Caco-2 (cell line): ENCODE measurements around the gene DDR2. TPM values are rescaled to one million over a fixed set of nuclear protein-coding genes. Genes with fewer than 3 reads are reported as not detected.

Experiments used
- BruUV-seq: library from RNA; stranded (reverse); fragments of 400-500 nt; replicated peaks from 2 replicates; lab custom pipeline; 2021; lab: Mats Ljungman, UMichigan
- CTCF ChIA-PET: fragments of 300-600 bp; sonication (Branson Sonifier 250); formaldehyde crosslinking; loops from one replicate; lab custom pipeline; 2022; ENCODE audit warnings: antibody characterized with exemption; lab: Charles Lee
- POLR2A ChIA-PET: fragments of 300-600 bp; sonication (Branson Sonifier 250); formaldehyde crosslinking; loops from one replicate; lab custom pipeline; 2022; ENCODE audit warnings: antibody characterized with exemption; lab: Charles Lee
- DNase-seq, 2 experiments: peaks; one replicate each; pipeline versions ENCODE4 v3.0.0 to v3.0.0-alpha.2; 2020 to 2022
- H3K27me3 ChIP-seq: replicated peaks from 2 replicates; pipeline ENCODE4 v1.6.0; 2011; ENCODE audit warnings: low read length; ENCODE audit not compliant: control insufficient read depth, insufficient read depth
- H3K36me3 ChIP-seq: 2 replicates; pipeline ENCODE4 v1.5.1; 2011; ENCODE audit warnings: low read length; ENCODE audit not compliant: control insufficient read depth, insufficient read depth
- H3K4me1 ChIP-seq: fragments of 250-450 bp; sonication (Bioruptor Pico); 2 replicates; pipeline ENCODE4 v1.5.1; 2020; ENCODE audit warnings: mild to moderate bottlenecking
- H3K4me3 ChIP-seq: 2 replicates; pipeline ENCODE4 v1.5.1; 2011; ENCODE audit warnings: low read depth, mild to moderate bottlenecking, control low read depth, low read length
- H3K9me3 ChIP-seq: fragments of 250-450 bp; sonication (Bioruptor Pico); 2 replicates; pipeline ENCODE4 v1.5.1; 2020; ENCODE audit warnings: mild to moderate bottlenecking, moderate library complexity
- H3K27ac Mint-ChIP-seq: one replicate; pipeline ENCODE4 v1.8.0; 2022; ENCODE audit warnings: mixed read lengths; ENCODE audit not compliant: unreplicated experiment
- H3K27me3 Mint-ChIP-seq: one replicate; pipeline ENCODE4 v1.8.0; 2022; ENCODE audit warnings: mixed read lengths; ENCODE audit not compliant: insufficient read depth, unreplicated experiment
- H3K36me3 Mint-ChIP-seq: one replicate; pipeline ENCODE4 v1.8.0; 2022; ENCODE audit warnings: mild to moderate bottlenecking, mixed read lengths; ENCODE audit not compliant: insufficient read depth, unreplicated experiment
- H3K4me1 Mint-ChIP-seq: one replicate; pipeline ENCODE4 v1.8.0; 2022; ENCODE audit warnings: low read depth, mixed read lengths; ENCODE audit not compliant: unreplicated experiment
- H3K4me3 Mint-ChIP-seq: one replicate; pipeline ENCODE4 v1.8.0; 2022; ENCODE audit warnings: mild to moderate bottlenecking, moderate library complexity, mixed read lengths; ENCODE audit not compliant: unreplicated experiment
- H3K9me3 Mint-ChIP-seq: one replicate; pipeline ENCODE4 v1.8.0; 2022; ENCODE audit warnings: mixed read lengths; ENCODE audit not compliant: unreplicated experiment
- CTCF ChIP-seq, 2 experiments: fragments of 200-600 bp in 1 of 2; IDR thresholded peaks; 1 replicate in 1 of 2; 2 replicates in 1 of 2; pipeline versions ENCODE4 v1.5.1 to v1.8.0; 2011 to 2022; ENCODE audit warnings: antibody characterized with exemption in 1 of 2, control low read depth in 1 of 2, inconsistent platforms in 1 of 2, low read depth in 1 of 2, low read length in 1 of 2, mild to moderate bottlenecking in 1 of 2, moderate library complexity in 1 of 2; ENCODE audit not compliant: insufficient read depth in 1 of 2, severe bottlenecking in 1 of 2, unreplicated experiment in 1 of 2
- intact Hi-C: fragments of 100-400 bp; cut with micrococcal nuclease; formaldehyde crosslinking; loops from one replicate; pipeline ENCODE4 v1.10.0; 2022; ENCODE audit not compliant: unreplicated experiment
- total RNA-seq: library from RNA; stranded (reverse); gene quantifications from 2 replicates; pipeline ENCODE4 v1.2.3, GENCODE V29; 2022

Gene DDR2
- total RNA-seq, 1 experiment from 2014 or later = 0.73 TPM

GRCh38 chr1:162709870-162710269 is 77.6 kb downstream of the DDR2 start:
- intact Hi-C loops = no loop called here
- DNase-seq = no peak
- H3K36me3 Mint-ChIP-seq = no peaks in the 10 kb centered on the region
- no TSS peak for BruUV-seq
- no peak overlapping the region for H3K4me3 Mint-ChIP-seq
- Histone ChIP-seq H3K36me3 (no peaks in the 10 kb centered on the region), H3K4me3 (no peak overlapping the region), H3K27me3 (no peaks in the 10 kb centered on the region), H3K9me3 (no peaks in the 10 kb centered on the region), H3K4me1 (no peaks in the 10 kb centered on the region)
- no peak overlapping the region for H3K27ac Mint-ChIP-seq
- ChIA-PET POLR2A (no interaction called here), CTCF (no interaction called here)
- no peaks in the 10 kb centered on the region for H3K9me3 Mint-ChIP-seq
- H3K4me1 Mint-ChIP-seq = no peaks in the 10 kb centered on the region
- no peak for TF ChIP-seq CTCF (IDR thresholded peaks at IDR 0.05; ENCODE audit: insufficient read depth in 1 of 2, low read depth in 1 of 2, low read length in 1 of 2, severe bottlenecking in 1 of 2, unreplicated experiment in 1 of 2)
- no peaks in the 10 kb centered on the region for H3K27me3 Mint-ChIP-seq

- no peaks in the 10 kb centered on the region for H3K4me1 Mint-ChIP-seq
- Histone ChIP-seq H3K9me3 (no peaks in the 10 kb centered on the region), H3K4me1 (no peaks in the 10 kb centered on the region), H3K27me3 (no peaks in the 10 kb centered on the region), H3K36me3 (no peaks in the 10 kb centered on the region), H3K4me3 (no peak overlapping the region)
- H3K4me3 Mint-ChIP-seq = no peak overlapping the region
- intact Hi-C loops = no loop called here
- BruUV-seq = no TSS peak
- no peak for DNase-seq
- H3K9me3 Mint-ChIP-seq = no peaks in the 10 kb centered on the region
- H3K36me3 Mint-ChIP-seq = no peaks in the 10 kb centered on the region
- ChIA-PET POLR2A (no interaction called here), CTCF (interaction anchor here (0.7 kb wide), 1 partner anchor 79 kb away, joined by 5 read pairs; no protein-coding TSS in a partner anchor)
- H3K27ac Mint-ChIP-seq = no peak overlapping the region
- H3K27me3 Mint-ChIP-seq = peaks cover 3% of the 10 kb centered on the region
- no peak for TF ChIP-seq CTCF (IDR thresholded peaks at IDR 0.05; ENCODE audit: insufficient read depth in 1 of 2, low read depth in 1 of 2, low read length in 1 of 2, severe bottlenecking in 1 of 2, unreplicated experiment in 1 of 2)
Measured at GRCh38 chr1:162710345-162710744, 78.1 kb downstream of the DDR2 start.

GRCh38 chr1:162710780-162711465 is 78.7 kb downstream of the DDR2 start:
- H3K4me3 Mint-ChIP-seq = no peak overlapping the region
- ChIA-PET CTCF (interaction anchor here (0.7 kb wide), 1 partner anchor 80 kb away, joined by 5 read pairs; no protein-coding TSS in a partner anchor), POLR2A (no interaction called here)
- H3K36me3 ChIP-seq = no peaks in the 10 kb centered on the region
- intact Hi-C loops = no loop called here
- BruUV-seq = no TSS peak
- no peak overlapping the region for H3K27ac Mint-ChIP-seq
- TF ChIP-seq CTCF (IDR thresholded peaks at IDR 0.05; ENCODE audit: insufficient read depth in 1 of 2, low read depth in 1 of 2, low read length in 1 of 2, severe bottlenecking in 1 of 2, unreplicated experiment in 1 of 2) = no peak
- H3K9me3 Mint-ChIP-seq = no peaks in the 10 kb centered on the region
- H3K36me3 Mint-ChIP-seq = no peaks in the 10 kb centered on the region
- no peaks in the 10 kb centered on the region for H3K27me3 ChIP-seq
- no peak for DNase-seq
- H3K27me3 Mint-ChIP-seq = peaks cover 4% of the 10 kb centered on the region
- no peaks in the 10 kb centered on the region for H3K4me1 ChIP-seq
- H3K4me1 Mint-ChIP-seq = no peaks in the 10 kb centered on the region
- no peaks in the 10 kb centered on the region for H3K9me3 ChIP-seq
- no peak overlapping the region for H3K4me3 ChIP-seq
